Esophagus (tissue), 2 donors: ENCODE results near the gene SLC7A8. TPM values are rescaled to one million over a fixed set of nuclear protein-coding genes. Genes with fewer than 3 reads are reported as not detected.
"Not testable (repeated sequence)": the region's sequence is repeated elsewhere in the genome, so short reads cannot be mapped to it uniquely, and the experiment has no call there.

Experiments used
- H3K27ac ChIP-seq, 2 donors: one replicate each; pipeline ENCODE4 v1.5.1; 2013; ENCODE audit warnings: low read depth in 2 of 2, mild to moderate bottlenecking in 2 of 2, inconsistent platforms in 1 of 2, low read length in 1 of 2, moderate library complexity in 1 of 2
- H3K27me3 ChIP-seq, 2 donors: one replicate each; pipeline ENCODE4 v1.6.1; 2013; ENCODE audit warnings: low read length in 2 of 2, control low read depth in 1 of 2, mild to moderate bottlenecking in 1 of 2; ENCODE audit not compliant: insufficient read depth in 2 of 2, control insufficient read depth in 1 of 2
- H3K36me3 ChIP-seq, 2 donors: one replicate each; pipeline ENCODE4 v1.6.1; 2013; ENCODE audit warnings: low read length in 1 of 2; ENCODE audit not compliant: control insufficient read depth in 2 of 2, insufficient read depth in 2 of 2
- H3K4me1 ChIP-seq, 2 donors: one replicate each; pipeline ENCODE4 v1.6.1; 2013; ENCODE audit warnings: low read length in 1 of 2; ENCODE audit not compliant: control insufficient read depth in 2 of 2, insufficient read depth in 2 of 2
- H3K4me3 ChIP-seq, 2 donors: one replicate each; pipeline ENCODE4 v1.5.1; 2013; ENCODE audit warnings: low read length in 2 of 2, mild to moderate bottlenecking in 2 of 2, low read depth in 1 of 2, moderate library complexity in 1 of 2
- H3K9me3 ChIP-seq, 2 donors: one replicate each; pipeline ENCODE4 v1.6.1; 2013; ENCODE audit warnings: mild to moderate bottlenecking in 2 of 2, low read depth in 1 of 2, low read length in 1 of 2, moderate library complexity in 1 of 2; ENCODE audit not compliant: control insufficient read depth in 2 of 2, insufficient read depth in 1 of 2
- WGBS, 2 donors: extraction: QIAGEN DNeasy Blood & Tissue Kit; methylation state at CpG; one replicate each; pipeline ENCODE4 v1.1.7; 2013; 5-methylcytosine and 5-hydroxymethylcytosine counted together
- polyA plus RNA-seq, 2 donors: library from polyadenylated mRNA; stranded (reverse); fragments of 200-250 nt; gene quantifications; one replicate each; pipeline ENCODE4 v1.2.3, GENCODE V29; 2013
- donor health status: healthy with polysubstance abuse.
- donor health status: Bipolar disorder and iron deficiency.

The SLC7A8 gene
- polyA plus RNA-seq = 10 to 100 TPM; 27.5 to 33.4 TPM

DNA sequence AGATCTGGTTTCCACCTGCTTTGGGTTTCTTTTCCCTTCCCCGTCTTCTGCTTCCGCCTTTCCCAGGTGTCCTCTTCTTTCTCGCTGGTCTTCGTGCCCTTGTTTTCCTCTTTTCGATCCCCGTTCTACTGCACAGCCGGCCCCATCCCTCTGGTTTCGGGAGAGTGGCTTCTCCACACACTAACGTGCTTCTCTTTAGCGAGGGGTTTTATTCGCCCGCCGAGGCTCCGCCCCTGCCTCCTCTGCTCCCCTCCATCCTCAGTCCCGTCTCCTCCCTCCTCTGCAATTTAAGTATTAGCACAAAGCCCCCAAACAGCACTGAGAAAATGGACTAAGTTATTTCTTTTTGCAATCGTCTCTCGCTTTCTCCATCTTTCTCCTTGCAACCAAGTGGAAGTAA lies at the start of gene SLC7A8:
SLC7A8 (minus strand) TSS at position 182 of the 400 bp plus-strand sequence. CDS start 746 bp downstream, outside the sequence.
- Histone ChIP-seq H3K36me3 (no peaks in the 10 kb centered on the region), H3K4me3 (peak within 1 kb of the TSS; percentile 53 to 69), H3K27me3 (no peaks in the 10 kb centered on the region), H3K27ac (peak within 1 kb of the TSS; percentile 36 to 71), H3K4me1 (peaks cover 0 to 3% of the 10 kb centered on the region in 2 donors), H3K9me3 (no peaks in the 10 kb centered on the region)
- WGBS, 2 donors = 3 to 4% methylated on average over 17 of the region's 17 CpGs

DNA sequence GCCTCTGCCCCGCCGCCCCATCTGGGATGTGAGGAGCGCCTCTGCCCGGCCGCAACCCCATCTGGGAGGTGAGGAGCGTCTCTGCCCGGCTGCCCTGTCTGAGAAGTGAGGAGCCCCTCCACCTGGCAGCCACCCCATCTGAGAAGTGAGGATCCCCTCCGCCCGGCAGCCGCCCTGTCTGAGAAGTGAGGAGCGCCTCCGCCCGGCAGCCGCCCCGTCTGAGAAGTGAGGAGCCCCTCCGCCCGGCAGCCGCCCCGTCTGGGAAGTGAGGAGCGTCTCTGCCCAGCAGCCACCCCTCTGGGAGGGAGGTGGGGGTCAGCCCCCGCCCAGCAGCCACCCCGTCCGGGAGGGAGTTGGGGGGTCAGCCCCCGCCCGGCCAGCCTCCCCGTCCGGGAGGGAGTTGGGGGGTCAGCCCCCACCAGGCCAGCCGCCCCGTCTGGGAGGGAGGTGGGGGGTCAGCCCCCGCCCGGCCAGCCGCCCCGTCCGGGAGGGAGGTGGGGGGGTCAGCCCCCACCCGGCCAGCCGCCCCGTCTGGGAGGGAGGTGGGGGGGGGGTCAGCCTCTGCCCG lies 48.9 kb upstream of the SLC7A8 start:
- not testable (repeated sequence) for H3K9me3 ChIP-seq, H3K36me3 ChIP-seq, H3K27me3 ChIP-seq, H3K4me3 ChIP-seq, H3K27ac ChIP-seq, H3K4me1 ChIP-seq
- 92 to 96% methylated on average over 22 to 38 of the region's 38 CpGs for WGBS, 2 donors

DNA sequence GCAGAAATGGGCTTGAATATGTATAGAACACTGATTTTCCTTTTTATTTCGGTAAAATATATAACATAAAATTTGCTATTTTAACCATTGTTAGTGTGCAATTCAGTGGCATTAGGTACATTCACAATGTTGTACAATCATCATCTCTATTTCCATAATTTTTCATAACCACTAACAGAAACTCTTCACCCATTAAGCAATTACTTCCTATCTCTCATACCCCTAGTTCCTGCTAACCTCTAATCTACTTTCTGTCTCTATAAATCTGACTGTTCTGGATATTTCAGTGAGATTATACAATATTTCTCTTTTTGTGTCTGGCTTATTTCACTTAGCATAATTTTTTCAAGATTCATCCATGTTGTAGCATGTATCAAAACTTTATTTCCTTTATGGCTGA lies 45.4 kb upstream of the SLC7A8 start:
- H3K4me1 ChIP-seq = no peaks in the 10 kb centered on the region
- no peaks in the 10 kb centered on the region for H3K9me3 ChIP-seq
- 91 to 93% methylated on average over 1 of the region's 1 CpG for WGBS, 2 donors
- no peaks in the 10 kb centered on the region for H3K27me3 ChIP-seq
- no peaks in the 10 kb centered on the region for H3K36me3 ChIP-seq
- H3K4me3 ChIP-seq = no peak overlapping the region
- no peak overlapping the region for H3K27ac ChIP-seq

DNA sequence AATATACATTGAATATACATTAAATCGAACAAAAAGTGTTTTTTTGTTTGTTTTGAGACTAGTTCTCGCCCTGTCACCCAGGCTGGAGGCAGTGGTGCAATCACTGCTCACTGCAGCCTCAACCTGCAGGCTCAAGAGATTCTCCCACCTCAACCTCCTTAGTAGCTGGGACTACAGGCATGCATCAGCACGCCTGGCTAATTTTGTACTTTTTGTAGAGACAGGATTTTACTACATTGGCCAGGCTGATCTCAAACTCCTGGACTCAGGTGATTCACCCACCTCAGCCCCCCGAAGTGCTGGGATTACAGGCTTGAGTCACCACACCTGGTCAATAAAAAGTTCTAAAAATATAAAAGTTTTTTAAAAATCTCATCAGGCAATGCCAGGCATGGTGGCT lies 44.1 kb upstream of the SLC7A8 start:
- Histone ChIP-seq H3K36me3 (no peaks in the 10 kb centered on the region), H3K9me3 (no peaks in the 10 kb centered on the region), H3K4me3 (no peak overlapping the region), H3K27me3 (no peaks in the 10 kb centered on the region), H3K4me1 (no peaks in the 10 kb centered on the region), H3K27ac (no peak overlapping the region)
- WGBS, 2 donors = 46 to 68% methylated on average over 4 of the region's 4 CpGs

DNA sequence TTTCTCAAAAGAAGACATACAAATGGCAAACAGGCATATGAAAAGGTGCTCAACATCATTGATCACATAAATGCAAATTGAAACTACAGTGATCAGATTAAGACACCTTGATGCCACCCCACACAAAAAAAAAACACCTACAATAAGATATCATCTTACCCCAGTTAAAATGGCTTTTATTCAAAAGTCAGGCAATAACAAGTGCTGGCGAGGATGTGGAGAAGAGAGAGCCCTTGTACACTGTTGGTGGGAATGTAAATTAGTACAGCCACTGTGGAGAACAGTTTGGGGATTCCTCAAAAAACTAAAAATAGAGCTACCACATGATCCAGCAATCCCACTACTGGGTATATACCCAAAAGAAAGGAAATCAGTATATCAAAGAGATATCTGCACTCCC lies 41.5 kb upstream of the SLC7A8 start:
- WGBS, 2 donors = 77 to 85% methylated on average over 1 of the region's 1 CpG
- not testable (repeated sequence) for H3K27me3 ChIP-seq, H3K27ac ChIP-seq, H3K36me3 ChIP-seq, H3K9me3 ChIP-seq, H3K4me3 ChIP-seq, H3K4me1 ChIP-seq

DNA sequence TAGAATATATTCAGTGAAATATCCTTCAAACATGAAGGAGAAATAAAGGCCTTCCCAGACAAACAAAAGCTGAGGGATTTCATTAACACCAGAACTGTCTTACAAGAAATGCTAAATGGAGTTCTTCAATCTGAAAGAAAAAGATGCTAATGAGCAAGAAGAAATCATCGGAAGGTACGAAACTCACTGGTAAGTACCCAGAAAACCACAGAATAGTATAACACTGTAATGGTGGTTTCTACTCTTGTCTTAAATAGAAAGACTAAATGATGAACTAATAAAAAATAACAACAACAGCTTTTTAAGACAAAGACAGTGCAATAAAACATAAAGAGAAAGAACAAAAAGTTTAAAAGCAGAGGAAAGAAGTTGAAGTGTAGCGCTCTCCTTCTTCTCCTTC lies 35.6 kb upstream of the SLC7A8 start:
- 72 to 77% methylated on average over 3 of the region's 3 CpGs for WGBS, 2 donors
- H3K9me3 ChIP-seq = no peaks in the 10 kb centered on the region
- H3K36me3 ChIP-seq = no peaks in the 10 kb centered on the region
- no peak overlapping the region for H3K4me3 ChIP-seq
- H3K27me3 ChIP-seq = no peaks in the 10 kb centered on the region
- H3K4me1 ChIP-seq = no peaks in the 10 kb centered on the region
- H3K27ac ChIP-seq = no peak overlapping the region

DNA sequence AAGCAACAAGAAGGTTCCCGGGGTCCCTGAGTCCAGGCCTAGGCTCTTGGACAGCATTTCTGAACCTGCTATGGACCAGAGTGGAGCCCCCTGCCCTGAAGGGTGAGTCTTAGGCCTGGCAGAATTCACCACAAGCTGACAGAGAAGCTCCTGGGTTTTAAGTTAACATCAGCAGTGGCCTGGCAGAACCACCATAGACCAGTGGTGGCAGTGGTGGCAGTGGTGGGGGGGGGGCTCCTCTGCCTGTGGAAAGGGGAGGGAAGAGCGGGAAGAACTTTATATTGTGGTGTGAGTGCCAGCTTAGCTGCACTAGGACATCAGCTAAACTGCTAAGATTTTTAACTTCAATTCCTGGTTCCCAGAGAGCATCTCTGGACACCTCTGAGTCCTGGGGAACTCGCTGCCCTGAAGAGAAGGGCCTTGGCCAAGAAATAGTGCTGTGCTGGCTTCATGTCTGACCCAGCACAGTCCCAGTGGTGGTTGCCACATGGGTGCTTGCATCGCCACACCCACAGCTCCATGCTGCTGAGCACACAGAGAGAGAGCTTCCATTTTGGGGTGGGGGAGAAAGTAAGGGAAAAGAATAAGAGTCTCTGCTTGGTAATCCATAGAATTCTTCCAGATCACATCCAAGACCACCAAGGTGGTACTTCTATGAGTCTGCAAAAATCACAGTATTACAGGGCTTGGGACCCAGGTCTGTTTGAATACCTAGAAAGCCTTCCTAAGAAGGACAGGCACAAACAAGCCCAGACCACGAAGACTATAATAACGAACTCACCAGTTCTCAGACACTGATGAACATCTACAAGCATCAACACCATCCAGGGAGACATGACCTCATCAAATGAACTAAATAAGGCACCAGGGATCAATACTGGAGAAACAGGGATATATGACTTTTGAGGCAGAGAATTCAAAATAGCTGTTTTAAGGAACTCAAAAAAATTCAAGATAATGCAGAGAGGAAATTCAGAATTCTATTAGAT lies 33.9 kb upstream of the SLC7A8 start:
- no peaks in the 10 kb centered on the region for H3K27me3 ChIP-seq
- no peaks in the 10 kb centered on the region for H3K9me3 ChIP-seq
- H3K4me3 ChIP-seq = no peak overlapping the region
- H3K27ac ChIP-seq = no peak overlapping the region
- 76 to 89% methylated on average over 6 of the region's 6 CpGs for WGBS, 2 donors
- H3K36me3 ChIP-seq = no peaks in the 10 kb centered on the region
- no peaks in the 10 kb centered on the region for H3K4me1 ChIP-seq

DNA sequence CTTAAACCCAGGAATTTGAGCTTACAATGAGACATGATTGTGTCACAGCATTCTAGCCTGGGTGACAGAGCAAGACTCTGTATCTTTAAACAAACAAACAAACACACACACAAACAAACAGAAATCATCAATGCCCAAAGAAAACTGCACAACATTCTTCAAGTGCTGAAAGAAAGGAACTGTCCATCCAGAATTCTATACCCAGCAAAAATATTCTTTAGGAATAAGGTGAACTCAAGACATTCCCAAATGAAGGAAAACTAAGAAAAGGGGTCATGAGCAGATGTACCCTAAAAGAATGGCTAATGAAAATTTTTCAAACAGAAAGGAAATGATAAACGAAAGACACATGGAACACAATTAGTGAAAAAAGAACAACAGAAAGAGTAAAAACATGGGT lies 32.0 kb upstream of the SLC7A8 start:
- Histone ChIP-seq H3K4me1 (no peaks in the 10 kb centered on the region), H3K9me3 (no peaks in the 10 kb centered on the region), H3K4me3 (no peak overlapping the region), H3K27me3 (no peaks in the 10 kb centered on the region), H3K36me3 (no peaks in the 10 kb centered on the region), H3K27ac (no peak overlapping the region)
- 87 to 92% methylated on average over 1 of the region's 1 CpG for WGBS, 2 donors

DNA sequence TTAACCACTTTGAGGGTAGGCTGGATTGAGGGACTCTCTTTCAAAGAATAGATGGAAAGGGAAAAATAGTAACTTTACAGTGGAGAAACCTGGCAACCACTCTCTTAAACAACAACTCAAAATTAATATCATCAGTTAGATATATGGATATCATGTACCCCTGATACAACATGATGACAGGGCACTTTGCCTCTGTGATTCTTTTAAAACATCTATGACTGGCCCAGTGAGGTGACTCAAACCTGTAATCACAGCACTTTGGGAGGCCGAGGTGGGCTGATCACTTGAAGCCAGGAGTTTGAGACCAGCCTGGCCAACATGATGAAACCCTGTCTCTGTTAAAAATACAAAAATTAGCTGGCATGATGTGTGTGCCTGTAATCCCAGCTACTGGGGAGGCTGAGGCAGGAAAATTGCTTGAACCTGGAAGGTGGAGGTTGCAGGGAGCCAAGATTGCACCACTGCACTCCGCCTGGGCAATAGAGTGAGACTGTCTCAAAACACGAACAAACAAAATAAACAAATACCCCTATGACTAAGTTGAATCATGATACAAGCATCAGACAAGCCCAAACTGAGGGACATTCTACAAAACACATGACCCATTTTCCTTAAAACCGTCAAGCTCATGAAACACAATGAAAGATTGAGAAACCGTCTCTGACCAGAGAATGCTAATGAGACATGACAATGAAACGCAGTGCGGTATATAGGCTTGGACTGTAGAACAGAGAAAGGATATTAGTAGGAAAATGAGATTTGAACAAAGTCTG lies 26.4 kb upstream of the SLC7A8 start:
- no peak overlapping the region for H3K4me3 ChIP-seq
- H3K27me3 ChIP-seq = no peaks in the 10 kb centered on the region
- no peaks in the 10 kb centered on the region for H3K9me3 ChIP-seq
- no peak overlapping the region for H3K27ac ChIP-seq
- H3K4me1 ChIP-seq = no peaks in the 10 kb centered on the region
- WGBS, 2 donors = 70 to 86% methylated on average over 7 of the region's 7 CpGs
- no peaks in the 10 kb centered on the region for H3K36me3 ChIP-seq
